H1 (cell line): Measurements from ENCODE around the gene TMEM86B. TPM values are rescaled to one million over a fixed set of nuclear protein-coding genes. Genes with fewer than 3 reads are reported as not detected.

Experiments used
- CTCF ChIA-PET: fragments of 300-600 bp; sonication (Branson Sonifier 250); formaldehyde crosslinking; loops from one replicate; lab custom pipeline; 2021; ENCODE audit not compliant: partially characterized antibody; lab: Charles Lee
- POLR2A ChIA-PET: fragments of 300-600 bp; sonication (Branson Sonifier 250); formaldehyde crosslinking; loops from one replicate; lab custom pipeline; 2021; ENCODE audit warnings: inconsistent platforms; ENCODE audit not compliant: partially characterized antibody; lab: Charles Lee
- DNase-seq, 2 experiments: peaks; one replicate each; pipeline versions ENCODE4 v3.0.0 to v3.0.0-alpha.2; 2010 to 2022; ENCODE audit warnings: low spot score in 2 of 2, low read depth in 1 of 2, mixed read lengths in 1 of 2
- FAIRE-seq: peaks from 2 replicates; lab custom pipeline; 2011; peaks lifted over from hg19 to GRCh38; lab: Jason Lieb, UNC
- H2AFZ ChIP-seq: 2 replicates; pipeline ENCODE4 v1.8.1; 2012; ENCODE audit warnings: low read length, inconsistent platforms
- H2AK5ac ChIP-seq: 2 replicates; pipeline ENCODE4 v1.6.1; 2013; ENCODE audit warnings: low read depth, low read length
- H2BK120ac ChIP-seq: replicated peaks from 2 replicates; pipeline ENCODE3; 2013; ENCODE audit warnings: low read depth, low read length, inconsistent platforms
- H2BK12ac ChIP-seq: 2 replicates; pipeline ENCODE4 v1.6.1; 2013; ENCODE audit warnings: low read depth, low read length
- H2BK15ac ChIP-seq: 2 replicates; pipeline ENCODE4 v1.6.1; 2013; ENCODE audit warnings: low read length
- H2BK20ac ChIP-seq: 2 replicates; pipeline ENCODE4 v1.6.1; 2013; ENCODE audit warnings: low read length
- H2BK5ac ChIP-seq: 2 replicates; pipeline ENCODE4 v1.6.1; 2013; ENCODE audit warnings: low read depth, low read length
- H3K14ac ChIP-seq: 2 replicates; pipeline ENCODE4 v1.6.1; 2013; ENCODE audit warnings: inconsistent platforms; ENCODE audit not compliant: insufficient read length
- H3K18ac ChIP-seq: 2 replicates; pipeline ENCODE4 v1.6.1; 2013; ENCODE audit warnings: low read length; ENCODE audit errors: extremely low read depth
- H3K23ac ChIP-seq: 2 replicates; pipeline ENCODE4 v1.6.1; 2013; ENCODE audit warnings: inconsistent platforms; ENCODE audit not compliant: insufficient read length
- H3K23me2 ChIP-seq: 2 replicates; pipeline ENCODE4 v1.6.1; 2013; ENCODE audit warnings: low read depth, low read length
- H3K27ac ChIP-seq: 2 replicates; pipeline ENCODE4 v1.6.1; 2011; ENCODE audit warnings: low read depth, low read length, inconsistent platforms
- H3K27me3 ChIP-seq, 4 experiments: replicated peaks in 1 of 4; 1 replicate in 1 of 4; 2 replicates in 3 of 4; pipeline versions ENCODE4 v1.6.1 to v1.8.1; 2011 to 2013; ENCODE audit warnings: low read length in 3 of 4, mild to moderate bottlenecking in 3 of 4, inconsistent platforms in 2 of 4, mixed read lengths in 2 of 4, moderate library complexity in 1 of 4; ENCODE audit not compliant: control insufficient read depth in 3 of 4, insufficient read depth in 3 of 4; ENCODE audit errors: extremely low read depth in 1 of 4
- H3K36me3 ChIP-seq, 4 experiments: 2 replicates each; pipeline versions ENCODE4 v1.6.1 to v1.8.1; 2011 to 2013; ENCODE audit warnings: mild to moderate bottlenecking in 4 of 4, low read length in 3 of 4, moderate library complexity in 2 of 4, control low read depth in 1 of 4, inconsistent platforms in 1 of 4; ENCODE audit not compliant: insufficient read depth in 4 of 4, control insufficient read depth in 2 of 4
- H3K4ac ChIP-seq: replicated peaks from 2 replicates; pipeline ENCODE3; 2013; ENCODE audit warnings: low read length, low read depth, mixed read lengths, inconsistent platforms; ENCODE audit not compliant: insufficient read length
- H3K4me1 ChIP-seq, 4 experiments: replicated peaks in 1 of 4; 1 replicate in 1 of 4; 2 replicates in 3 of 4; pipeline versions ENCODE4 v1.6.1 to v1.8.1; 2011 to 2013; ENCODE audit warnings: low read length in 3 of 4, inconsistent platforms in 2 of 4, mixed read lengths in 1 of 4; ENCODE audit not compliant: insufficient read depth in 4 of 4, control insufficient read depth in 3 of 4
- H3K4me2 ChIP-seq, 2 experiments: 2 replicates each; pipeline versions ENCODE4 v1.6.1 to v1.8.1; 2011 to 2013; ENCODE audit warnings: low read depth in 2 of 2, low read length in 2 of 2, control low read depth in 1 of 2, inconsistent platforms in 1 of 2, mild to moderate bottlenecking in 1 of 2; ENCODE audit not compliant: insufficient read depth in 1 of 2
- H3K4me3 ChIP-seq, 4 experiments: fragments of 200-600, 300-600 bp in 1 of 4; sonication (generic), shearing (Covaris generic), sonication (Bioruptor Twin) in 1 of 4; 2 replicates each; pipeline versions ENCODE4 v1.5.1 to v1.8.1; 2011 to 2016; ENCODE audit warnings: low read length in 4 of 4, low read depth in 3 of 4, control low read depth in 2 of 4, inconsistent platforms in 2 of 4, mild to moderate bottlenecking in 2 of 4, mixed read lengths in 1 of 4, moderate library complexity in 1 of 4; ENCODE audit not compliant: insufficient read depth in 2 of 4; ENCODE audit errors: extremely low read depth in 1 of 4
- H3K56ac ChIP-seq: replicated peaks from 2 replicates; pipeline ENCODE3; 2013; ENCODE audit warnings: low read depth, mild to moderate bottlenecking, mixed read lengths, low read length, inconsistent platforms; ENCODE audit not compliant: insufficient read length
- H3K79me1 ChIP-seq: 2 replicates; pipeline ENCODE4 v1.6.1; 2013; ENCODE audit warnings: low read depth, low read length, control low read depth
- H3K79me2 ChIP-seq, 2 experiments: 2 replicates each; pipeline versions ENCODE4 v1.6.1 to v1.8.1; 2012 to 2013; ENCODE audit warnings: low read length in 2 of 2, mild to moderate bottlenecking in 2 of 2, inconsistent platforms in 1 of 2; ENCODE audit not compliant: insufficient read depth in 2 of 2, control insufficient read depth in 1 of 2
- H3K9ac ChIP-seq, 4 experiments: replicated peaks in 1 of 4; 1 replicate in 1 of 4; 2 replicates in 3 of 4; pipeline versions ENCODE4 v1.6.1 to v1.8.1; 2011 to 2013; ENCODE audit warnings: low read depth in 3 of 4, low read length in 3 of 4, control low read depth in 2 of 4, mild to moderate bottlenecking in 2 of 4, moderate library complexity in 2 of 4, inconsistent platforms in 1 of 4; ENCODE audit errors: extremely low read depth in 1 of 4
- H3K9me3 ChIP-seq, 2 experiments: 2 replicates each; pipeline versions ENCODE4 v1.6.1 to v1.8.1; 2012 to 2013; ENCODE audit warnings: mild to moderate bottlenecking in 2 of 2, moderate library complexity in 2 of 2, control low read depth in 1 of 2, inconsistent platforms in 1 of 2, low read depth in 1 of 2, low read length in 1 of 2, mixed read lengths in 1 of 2; ENCODE audit not compliant: insufficient read depth in 2 of 2
- H4K20me1 ChIP-seq, 2 experiments: replicated peaks in 1 of 2; 2 replicates each; pipeline versions ENCODE3 to v1.8.1; 2011 to 2013; ENCODE audit warnings: inconsistent platforms in 2 of 2, low read length in 2 of 2, mild to moderate bottlenecking in 1 of 2; ENCODE audit not compliant: insufficient read depth in 2 of 2, control insufficient read depth in 1 of 2
- H4K5ac ChIP-seq: 2 replicates; pipeline ENCODE4 v1.6.1; 2013; ENCODE audit warnings: low read length, low read depth, mixed read lengths, inconsistent platforms; ENCODE audit not compliant: insufficient read length
- H4K8ac ChIP-seq: 2 replicates; pipeline ENCODE4 v1.8.0; 2013; ENCODE audit warnings: mild to moderate bottlenecking, moderate library complexity, low read length, inconsistent platforms; ENCODE audit not compliant: insufficient read depth; ENCODE audit errors: extremely low read depth
- H4K91ac ChIP-seq: replicated peaks from 2 replicates; pipeline ENCODE3; 2013; ENCODE audit warnings: low read length, mixed read lengths, inconsistent platforms; ENCODE audit not compliant: insufficient read length
- BRCA1 ChIP-seq: IDR thresholded peaks from 2 replicates; pipeline ENCODE4 v1.6.1; 2012; ENCODE audit warnings: low read depth, low read length, improper control_type of control experiment
- CBX5 ChIP-seq: fragments of 300-800, 300-1000 bp; sonication (generic); IDR thresholded peaks from 2 replicates; pipeline ENCODE4 v1.7.1; 2016; ENCODE audit warnings: antibody characterized with exemption, low read length, low read depth
- CREB1 ChIP-seq: IDR thresholded peaks from 2 replicates; pipeline ENCODE4 v1.6.1; 2012; ENCODE audit warnings: inconsistent platforms
- EP300 ChIP-seq, 2 experiments: IDR thresholded peaks; 1 replicate in 1 of 2; 2 replicates in 1 of 2; pipeline ENCODE4 v1.6.1; 2011 to 2012; ENCODE audit warnings: low read depth in 2 of 2, low read length in 2 of 2, mild to moderate bottlenecking in 2 of 2, borderline replicate concordance in 1 of 2, inconsistent platforms in 1 of 2, moderate library complexity in 1 of 2
- HDAC2 ChIP-seq, 2 experiments: fragments of 300-600 bp in 1 of 2; sonication (generic) in 1 of 2; IDR thresholded peaks; 2 replicates each; pipeline ENCODE4 v1.6.1; 2011 to 2012; ENCODE audit warnings: low read depth in 2 of 2, low read length in 2 of 2, mild to moderate bottlenecking in 2 of 2, moderate library complexity in 2 of 2, borderline replicate concordance in 1 of 2, inconsistent platforms in 1 of 2
- KDM1A ChIP-seq: fragments of 200-600, 300-600 bp; sonication (generic); IDR thresholded peaks from 2 replicates; pipeline ENCODE4 v1.7.1; 2016; ENCODE audit warnings: mild to moderate bottlenecking, low read length, borderline replicate concordance
- NANOG ChIP-seq: IDR thresholded peaks from 2 replicates; pipeline ENCODE4 v1.6.1; 2011; ENCODE audit warnings: low read length, low read depth, mild to moderate bottlenecking, inconsistent platforms; ENCODE audit not compliant: insufficient read depth, poor library complexity, severe bottlenecking
- POLR2A ChIP-seq, 2 experiments: IDR thresholded peaks; 1 replicate in 1 of 2; 2 replicates in 1 of 2; pipeline ENCODE4 v1.6.1; 2011; ENCODE audit warnings: low read depth in 2 of 2, low read length in 2 of 2, mild to moderate bottlenecking in 2 of 2; ENCODE audit errors: control extremely low read depth in 1 of 2
- POLR2AphosphoS5 ChIP-seq: IDR thresholded peaks from 2 replicates; pipeline ENCODE4 v1.6.1; 2011; ENCODE audit warnings: low read depth, low read length
- SUZ12 ChIP-seq: fragments of 200-600 bp; sonication (generic); IDR thresholded peaks from 2 replicates; pipeline ENCODE4 v1.6.1; 2012; ENCODE audit warnings: mild to moderate bottlenecking, inconsistent platforms, low read length, moderate library complexity, mixed read lengths
- TBP ChIP-seq: IDR thresholded peaks from 2 replicates; pipeline ENCODE4 v1.6.1; 2011; ENCODE audit warnings: low read depth, low read length, improper control_type of control experiment
- whole genome bisulfite sequencing, 2 experiments: shearing (Covaris generic) in 1 of 2; methylation state at CpG; one replicate each; pipeline versions ENCODE4 v1.1.6 to v1.1.7; 2013 to 2015; ENCODE audit warnings: low lambda C conversion rate in 2 of 2, mixed read lengths in 2 of 2, inconsistent platforms in 1 of 2, low coverage in 1 of 2, missing lambda C conversion rate in 1 of 2; ENCODE audit not compliant: insufficient replicate concordance in 2 of 2, insufficient coverage in 1 of 2, insufficient read length in 1 of 2; ENCODE audit errors: extremely low coverage in 1 of 2, missing lambda C conversion rate in 1 of 2; 5-methylcytosine and 5-hydroxymethylcytosine counted together
- polyA plus RNA-seq, 7 experiments: library from polyadenylated mRNA; depleted of rRNA in 3 of 7; stranded (reverse) in 5 of 7; unstranded in 2 of 7; fragments of >200 nt in 5 of 7; fragments of 200-250 nt in 2 of 7; gene quantifications; 1 replicate in 5 of 7; 2 replicates in 1 of 7; 4 replicates in 1 of 7; pipeline versions ENCODE4 v1.2.1 to v1.2.3, GENCODE V29; 2011 to 2013; ENCODE audit warnings: missing spikeins in 2 of 7, mixed read lengths in 2 of 7
- total RNA-seq: library from RNA; stranded (reverse); fragmentation: NEBNext Ultra II Directional; extraction: Animal tissue kit (Norgen Biotek cat#: 25700); gene quantifications from 2 replicates; pipeline ENCODE4 v1.2.1, GENCODE V29; 2021
- TF ChIP-seq, protein P1 (sequence below): IDR thresholded peaks from 2 replicates; pipeline ENCODE4 v1.6.1; 2011; ENCODE audit warnings: low read depth, mild to moderate bottlenecking, low read length; ENCODE audit not compliant: insufficient read depth
- TF ChIP-seq, protein P2 (sequence below): IDR thresholded peaks from 2 replicates; pipeline ENCODE4 v1.6.1; 2012; ENCODE audit warnings: inconsistent platforms

TMEM86B gene
- total and polyA plus RNA-seq, 2 of the 8 experiments (the other 6 are each of a cell fraction or from before 2014, with no cell fraction given), result 2.0 to 2.9 TPM

GRCh38 chr19:55262359-55262758, 33.8 kb upstream of the TMEM86B start:
- Histone ChIP-seq H3K36me3 (no peaks in the 10 kb centered on the region), H2AK5ac (no peak overlapping the region), H3K27ac (no peak overlapping the region), H3K4me2 (no peak overlapping the region), H3K56ac (no peak overlapping the region), H4K20me1 (peaks cover 8 to 10% of the 10 kb centered on the region in 2 experiments), H4K8ac (no peak overlapping the region), H3K9ac (no peak overlapping the region), H2BK20ac (no peak overlapping the region), H3K4ac (no peak overlapping the region), H2BK5ac (no peak overlapping the region), H2BK15ac (no peak overlapping the region), H4K5ac (no peak overlapping the region), H3K4me1 (peaks cover 0 to 7% (median 6%) of the 10 kb centered on the region in 4 experiments; a peak in 5 of 7 replicates), H3K18ac (no peak overlapping the region), H3K79me2 (peaks cover 0 to 18% of the 10 kb centered on the region in 2 experiments), H2BK12ac (no peak overlapping the region), H4K91ac (no peak overlapping the region), H3K27me3 (no peaks in the 10 kb centered on the region), H3K9me3 (peaks cover 0 to 3% of the 10 kb centered on the region in 2 experiments; a peak in 3 of 4 replicates), H3K23ac (no peak overlapping the region), H3K4me3 (no peak overlapping the region), H2BK120ac (no peak overlapping the region), H3K23me2 (peaks cover 18% of the 10 kb centered on the region; the same call in 1 of the 2 replicates), H3K14ac (no peak overlapping the region), H2AFZ (no peak overlapping the region), H3K79me1 (peaks cover 4% of the 10 kb centered on the region; the same call in 1 of the 2 replicates)
- FAIRE-seq (no peak), DNase-seq (no peak)
- ChIA-PET POLR2A (interaction anchor here (0.8 to 4.4 kb wide), 9 partner anchors 11 to 145 kb away, joined by 3 to 28 read pairs (median 4); partner anchors contain the start of genes BRSK1, HSPBP1, PPP1R12C and TMEM238), CTCF (interaction anchor here (0.7 to 1.5 kb wide), 5 partner anchors 29 to 382 kb away, joined by 3 to 8 read pairs (median 3); no protein-coding TSS in a partner anchor)
- WGBS, 2 experiments, result 90% methylated on average over 9 of the region's 9 CpGs; no CpG with 5 or more reads in 1 of the 2 experiments
- TF ChIP-seq KDM1A, result no peak
- TF ChIP-seq POLR2A (IDR thresholded peaks at IDR 0.05; ENCODE audit: control extremely low read depth in 1 of 2, low read depth in 2 of 2, low read length in 2 of 2), result no peak
- TF ChIP-seq TBP, result no peak
- no peak for TF ChIP-seq BRCA1
- no peak for TF ChIP-seq CREB1
- no peak for TF ChIP-seq NANOG
- TF ChIP-seq HDAC2 (IDR thresholded peaks at IDR 0.05; ENCODE audit: borderline replicate concordance in 1 of 2, low read depth in 2 of 2, low read length in 2 of 2), result no peak
- TF ChIP-seq POLR2AphosphoS5, result no peak
- no peak for TF ChIP-seq CBX5
- TF ChIP-seq, protein P1, sequence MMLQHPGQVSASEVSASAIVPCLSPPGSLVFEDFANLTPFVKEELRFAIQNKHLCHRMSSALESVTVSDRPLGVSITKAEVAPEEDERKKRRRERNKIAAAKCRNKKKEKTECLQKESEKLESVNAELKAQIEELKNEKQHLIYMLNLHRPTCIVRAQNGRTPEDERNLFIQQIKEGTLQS, result no peak
- TF ChIP-seq EP300 (IDR thresholded peaks at IDR 0.05; ENCODE audit: borderline replicate concordance in 1 of 2, low read depth in 2 of 2, low read length in 2 of 2), result no peak
- TF ChIP-seq SUZ12, result no peak
- TF ChIP-seq, protein P2, sequence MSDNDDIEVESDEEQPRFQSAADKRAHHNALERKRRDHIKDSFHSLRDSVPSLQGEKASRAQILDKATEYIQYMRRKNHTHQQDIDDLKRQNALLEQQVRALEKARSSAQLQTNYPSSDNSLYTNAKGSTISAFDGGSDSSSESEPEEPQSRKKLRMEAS, result no peak
